GM18505 (cell line): ENCODE measurements around the gene TMCC3.
"Not testable (repeated sequence)": the region's sequence is repeated elsewhere in the genome, so short reads cannot be mapped to it uniquely, and the experiment has no call there.

ENCODE experiments used
- ATAC-seq: cut with Tn5 transposase; IDR thresholded peaks from one replicate; pipeline ENCODE4 v1.9.1; 2021; ENCODE audit not compliant: unreplicated experiment
- POLR2A ChIP-seq: IDR thresholded peaks from 4 replicates; pipeline ENCODE4 v1.6.1; 2011; ENCODE audit warnings: borderline replicate concordance; ENCODE audit not compliant: insufficient read depth, insufficient read length; ENCODE audit errors: extremely low read depth

TMCC3 gene

GRCh38 chr12:94618995-94619695 is 31.2 kb downstream of the TMCC3 start:
- TF ChIP-seq POLR2A: no peak
- no peak for ATAC-seq

- ATAC-seq: no peak
- TF ChIP-seq POLR2A: no peak
Measured at GRCh38 chr12:94617101-94617500, 33.3 kb downstream of the TMCC3 start.

GRCh38 chr12:94616203-94616729 is 34.1 kb downstream of the TMCC3 start:
- TF ChIP-seq POLR2A: no peak
- no peak for ATAC-seq

GRCh38 chr12:94615260-94616181 is 34.8 kb downstream of the TMCC3 start:
- no peak for TF ChIP-seq POLR2A
- no peak for ATAC-seq

- no peak for TF ChIP-seq POLR2A
- no peak for ATAC-seq
Measured at GRCh38 chr12:94614288-94614721, 36.1 kb downstream of the TMCC3 start.

GRCh38 chr12:94609917-94610443 is 40.4 kb downstream of the TMCC3 start:
- TF ChIP-seq POLR2A: no peak

GRCh38 chr12:94606810-94607209 is 43.5 kb downstream of the TMCC3 start:
- ATAC-seq: not testable (repeated sequence)

More at GRCh38 chr12:94609917-94610443, 40.4 kb downstream of the TMCC3 start:
- ATAC-seq: no peak

- TF ChIP-seq POLR2A: no peak
- ATAC-seq: no peak
Measured at GRCh38 chr12:94604366-94604698, 46.0 kb downstream of the TMCC3 start.

- no peak for ATAC-seq
- no peak for TF ChIP-seq POLR2A
Measured at GRCh38 chr12:94603434-94604365, 46.7 kb downstream of the TMCC3 start.

- TF ChIP-seq POLR2A: no peak
Measured at GRCh38 chr12:94602024-94602423, 48.3 kb downstream of the TMCC3 start.

GRCh38 chr12:94601307-94601706 is 49.0 kb downstream of the TMCC3 start:
- ATAC-seq: not testable (repeated sequence)

More at GRCh38 chr12:94602024-94602423, 48.3 kb downstream of the TMCC3 start:
- no peak for ATAC-seq

- ATAC-seq: no peak
- no peak for TF ChIP-seq POLR2A
Measured at GRCh38 chr12:94599189-94599588, 51.2 kb downstream of the TMCC3 start.

GRCh38 chr12:94597268-94597667 is 53.1 kb downstream of the TMCC3 start:
- ATAC-seq: no peak
- no peak for TF ChIP-seq POLR2A
